ENCODE measurements around the gene LRRC1.

- TF ChIP-seq, protein P1, sequence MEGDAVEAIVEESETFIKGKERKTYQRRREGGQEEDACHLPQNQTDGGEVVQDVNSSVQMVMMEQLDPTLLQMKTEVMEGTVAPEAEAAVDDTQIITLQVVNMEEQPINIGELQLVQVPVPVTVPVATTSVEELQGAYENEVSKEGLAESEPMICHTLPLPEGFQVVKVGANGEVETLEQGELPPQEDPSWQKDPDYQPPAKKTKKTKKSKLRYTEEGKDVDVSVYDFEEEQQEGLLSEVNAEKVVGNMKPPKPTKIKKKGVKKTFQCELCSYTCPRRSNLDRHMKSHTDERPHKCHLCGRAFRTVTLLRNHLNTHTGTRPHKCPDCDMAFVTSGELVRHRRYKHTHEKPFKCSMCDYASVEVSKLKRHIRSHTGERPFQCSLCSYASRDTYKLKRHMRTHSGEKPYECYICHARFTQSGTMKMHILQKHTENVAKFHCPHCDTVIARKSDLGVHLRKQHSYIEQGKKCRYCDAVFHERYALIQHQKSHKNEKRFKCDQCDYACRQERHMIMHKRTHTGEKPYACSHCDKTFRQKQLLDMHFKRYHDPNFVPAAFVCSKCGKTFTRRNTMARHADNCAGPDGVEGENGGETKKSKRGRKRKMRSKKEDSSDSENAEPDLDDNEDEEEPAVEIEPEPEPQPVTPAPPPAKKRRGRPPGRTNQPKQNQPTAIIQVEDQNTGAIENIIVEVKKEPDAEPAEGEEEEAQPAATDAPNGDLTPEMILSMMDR (IDR thresholded peaks at IDR 0.05), result no peak
- no peak for TF ChIP-seq POLR2AphosphoS5 (IDR thresholded peaks at IDR 0.05)
Measured at GRCh38 chr6:53766930-53767329, 27.9 kb upstream of the LRRC1 start.
